ENCODE data around the gene SP110. TPM values are rescaled to one million over a fixed set of nuclear protein-coding genes. Genes with fewer than 3 reads are reported as not detected.

SP110 gene
- total and polyA plus RNA-seq, 9 of the 15 experiments (the other 6 are each of a cell fraction or from before 2014, with no cell fraction given), result 3.6 to 11.0 (median 7.1) TPM

- no peak for TF ChIP-seq PPARD (CRISPR knock-in tag; IDR thresholded peaks at IDR 0.05)
- TF ChIP-seq ERF (CRISPR knock-in tag; IDR thresholded peaks at IDR 0.05), result no peak
- no peak for TF ChIP-seq ETS1 (conservative IDR thresholded peaks at IDR 0.05; ENCODE audit: control insufficient read depth, low read depth, low read length)
- TF ChIP-seq ZBTB8A (IDR thresholded peaks at IDR 0.05; ENCODE audit: partially characterized antibody), result no peak
- no peak for TF ChIP-seq RAD51 (IDR thresholded peaks at IDR 0.05; ENCODE audit: borderline replicate concordance, low read depth)
- no peak for TF ChIP-seq ZNF217 (CRISPR knock-in tag; IDR thresholded peaks at IDR 0.05)
- no peak for TF ChIP-seq SIRT6 (IDR thresholded peaks at IDR 0.05; ENCODE audit: low read depth, low read length)
- TF ChIP-seq ZBTB2 (IDR thresholded peaks at IDR 0.05), result no peak
- no peak for TF ChIP-seq ZNF384 (IDR thresholded peaks at IDR 0.05; ENCODE audit: low read depth, low read length)
- TF ChIP-seq CREB1 (IDR thresholded peaks at IDR 0.05), result no peak
- TF ChIP-seq CREB1 (CRISPR knock-in tag; IDR thresholded peaks at IDR 0.05), result no peak
- TF ChIP-seq AFF4 (CRISPR knock-in tag; IDR thresholded peaks at IDR 0.05), result no peak
- TF ChIP-seq TGIF2 (CRISPR knock-in tag; IDR thresholded peaks at IDR 0.05), result no peak
- TF ChIP-seq DDX20 (tag; IDR thresholded peaks at IDR 0.05; ENCODE audit: low read depth), result no peak
- no peak for TF ChIP-seq AFF1 (IDR thresholded peaks at IDR 0.05; ENCODE audit: low read depth in 1 of 2, partially characterized antibody in 2 of 2)
- TF ChIP-seq FOXJ3 (CRISPR knock-in tag; IDR thresholded peaks at IDR 0.05), result no peak
- no peak for TF ChIP-seq TRIM25 (IDR thresholded peaks at IDR 0.05; ENCODE audit: borderline replicate concordance)
Measured at GRCh38 chr2:230234845-230235244, 15.1 kb upstream of the SP110 start (continued).

Measured in K562 (cell line).